NCI-H2081 treated with DMSO at 0.1 percent for 48 hours (cell line): Measurements from ENCODE around the gene DAD1.

Experiments
- DNase-seq: peaks from one replicate; lab custom pipeline; 2025; lab: John Stamatoyannopoulos, UW

DAD1 gene

DNA sequence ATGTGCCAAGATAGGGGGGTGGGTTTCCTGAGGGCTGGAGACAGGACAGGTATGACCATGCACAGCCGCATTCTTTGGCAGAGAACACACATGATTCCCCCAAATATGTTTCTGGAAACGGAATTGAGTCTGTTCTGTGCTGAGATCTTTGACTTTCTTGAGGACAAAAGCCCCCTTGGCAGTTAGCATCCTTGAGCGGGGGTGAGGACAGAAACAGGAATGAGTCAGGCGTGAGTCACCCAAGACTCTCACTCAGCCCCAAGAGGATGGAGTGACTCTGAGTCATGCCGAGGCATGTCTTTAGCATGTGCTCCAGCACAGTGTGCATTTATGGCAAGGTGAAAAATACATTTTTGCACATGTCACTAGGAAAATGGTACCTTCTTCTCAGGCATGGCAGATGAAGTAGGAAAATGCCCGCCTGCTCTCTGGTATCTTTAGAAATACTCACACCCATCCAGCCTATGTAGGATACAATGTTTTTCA is 52.1 kb downstream of the DAD1 start:
- no peak for DNase-seq

GRCh38 chr14:22535916-22536315 is 53.1 kb downstream of the DAD1 start:
- DNase-seq, result no peak

DNA sequence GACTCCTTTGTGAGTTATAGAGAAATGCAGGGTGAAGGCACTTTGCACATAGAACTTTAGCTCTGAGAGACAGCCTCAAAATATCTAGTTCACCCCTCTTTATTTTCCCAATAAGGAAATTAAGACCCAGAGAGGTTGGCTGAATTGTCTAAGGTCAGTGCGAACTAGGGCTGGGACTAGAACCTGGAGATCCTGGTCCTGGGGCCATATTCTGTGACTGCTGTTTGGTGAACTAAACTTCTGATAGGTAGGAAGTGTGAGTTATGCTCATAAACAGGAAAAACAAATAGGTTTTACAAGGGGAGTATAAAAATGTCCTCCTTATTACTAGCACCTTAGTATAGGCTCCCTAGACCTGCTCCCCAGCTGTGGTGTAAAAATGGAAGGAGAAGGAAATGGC is 53.9 kb downstream of the DAD1 start:
- DNase-seq, result no peak

DNA sequence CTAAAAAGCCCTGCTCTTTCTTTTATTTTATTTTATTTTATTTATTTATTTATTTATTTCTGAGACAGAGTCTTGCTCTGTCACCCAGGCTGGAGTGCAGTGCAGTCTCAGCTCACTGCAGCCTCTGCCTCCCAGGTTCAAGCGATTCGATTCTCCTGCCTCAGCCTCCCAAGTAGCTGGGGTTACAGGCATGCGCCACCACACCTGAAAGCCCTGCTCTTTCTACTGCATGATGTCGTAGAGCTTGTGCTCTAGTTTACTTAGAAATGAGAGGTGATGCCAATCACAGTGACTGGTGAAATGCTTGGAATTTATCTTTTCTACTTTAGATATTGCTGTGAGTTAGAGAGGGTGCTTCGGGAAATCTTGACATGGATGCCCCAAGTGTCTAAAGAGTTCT is 54.5 kb downstream of the DAD1 start:
- DNase-seq, result no peak

DNA sequence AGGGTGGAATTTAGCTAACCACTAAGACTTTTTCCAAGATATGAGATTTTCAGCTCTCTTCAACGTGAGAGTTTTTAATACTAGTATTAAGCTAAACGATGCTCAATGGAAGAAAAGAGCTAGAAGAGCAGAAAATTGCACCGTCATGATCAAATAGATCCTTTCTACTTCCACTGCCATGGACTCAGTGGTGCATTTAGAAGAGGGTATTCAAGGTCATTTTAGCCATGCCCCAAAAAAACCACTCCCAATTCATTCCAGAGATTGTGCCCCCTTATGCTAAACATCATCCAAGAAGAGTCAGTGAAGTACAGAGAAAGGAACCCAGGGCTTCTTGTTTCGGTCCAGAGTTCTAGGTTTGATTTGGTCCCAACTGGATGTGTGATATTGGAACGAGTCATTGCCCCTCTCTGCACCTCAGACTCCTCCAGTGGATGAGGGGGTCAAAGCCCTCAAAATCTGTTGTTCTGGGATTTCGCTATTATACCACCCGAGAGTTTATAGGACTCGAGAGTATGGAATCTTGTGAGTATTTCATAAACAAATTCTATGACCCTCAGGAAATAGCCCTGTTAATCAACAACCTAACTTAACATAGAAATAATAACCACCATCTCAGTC is 55.2 kb downstream of the DAD1 start:
- DNase-seq, result no peak

DNA sequence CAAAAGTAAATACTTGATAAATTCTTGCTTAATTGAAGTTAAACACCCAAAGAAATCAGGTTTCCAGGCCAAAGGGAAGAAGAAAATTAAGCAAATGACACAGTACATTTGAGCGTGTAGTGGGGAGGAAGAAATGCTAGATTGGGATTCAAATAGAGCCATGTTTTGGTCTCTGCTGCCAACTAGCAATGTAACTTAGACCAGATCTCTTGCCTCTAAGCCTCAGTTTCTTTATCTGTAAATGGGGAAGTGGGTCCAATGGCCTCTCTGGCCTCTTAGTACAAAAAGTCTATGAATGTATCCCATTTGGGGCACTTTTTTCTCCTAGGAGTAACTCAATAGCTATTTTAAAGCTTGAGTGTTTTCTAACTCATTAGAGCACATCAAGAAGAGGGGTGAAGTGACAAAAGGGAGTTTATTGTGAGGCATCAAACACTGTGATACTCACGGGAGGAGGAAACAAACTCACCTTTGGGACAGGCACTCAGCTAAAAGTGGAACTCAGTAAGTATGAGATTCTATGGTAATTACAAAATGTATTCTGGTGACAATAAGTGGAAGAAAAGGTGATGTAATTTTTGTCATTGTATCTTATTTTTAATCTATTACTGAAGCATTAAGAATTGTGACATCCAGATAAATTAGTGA is 55.8 kb downstream of the DAD1 start:
- no peak for DNase-seq

DNA sequence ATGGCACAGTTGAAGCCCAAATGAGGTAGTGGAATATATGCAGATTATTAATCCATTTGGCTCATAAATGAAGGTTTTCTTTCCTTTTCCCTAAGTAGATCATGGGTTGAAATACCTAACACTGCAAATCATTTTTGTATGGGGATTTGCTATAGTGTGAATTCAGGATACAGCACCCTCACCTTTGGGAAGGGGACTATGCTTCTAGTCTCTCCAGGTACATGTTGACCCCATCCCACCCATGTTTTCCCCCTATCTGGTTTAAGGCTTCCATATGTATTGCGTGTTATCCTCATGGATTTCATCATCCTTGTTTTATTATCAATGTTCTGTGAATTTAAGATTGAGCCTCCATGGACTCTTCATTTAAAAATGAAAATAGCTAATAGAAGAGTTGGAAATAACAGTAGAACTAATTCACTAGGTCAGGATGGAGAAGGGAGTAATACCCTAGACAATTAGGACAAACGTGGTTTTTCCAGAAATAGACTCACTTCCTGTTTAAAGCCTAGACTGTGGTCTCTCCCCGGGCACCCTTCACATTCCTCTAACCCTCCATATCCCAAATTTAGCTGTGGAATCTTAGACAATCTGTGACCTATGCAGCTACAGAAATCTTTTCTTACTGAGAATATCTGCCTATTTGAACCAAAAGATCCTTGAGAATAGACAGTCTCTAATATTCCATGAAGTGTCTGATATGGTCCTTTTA is 56.5 kb downstream of the DAD1 start:
- no peak for DNase-seq

GRCh38 chr14:22531451-22532344 is 57.3 kb downstream of the DAD1 start:
- DNase-seq, result no peak

DNA sequence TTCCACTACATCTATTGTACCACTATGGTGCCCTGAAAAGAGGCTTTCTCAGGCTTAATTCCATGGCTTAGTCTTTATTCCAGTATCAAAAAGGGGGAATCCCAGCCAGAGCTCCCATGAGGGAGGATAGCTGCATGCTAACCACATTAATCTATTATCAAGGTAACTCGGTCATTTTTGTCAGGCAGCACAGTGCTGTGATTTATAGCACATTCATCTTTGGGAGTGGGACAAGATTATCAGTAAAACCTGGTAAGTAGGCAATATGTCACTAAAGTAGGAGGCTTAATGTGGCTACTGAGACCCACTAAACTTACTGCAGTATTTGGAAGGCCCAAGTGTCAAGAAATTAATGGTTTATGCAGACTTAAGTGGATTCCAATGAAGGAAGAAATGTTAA is 58.9 kb downstream of the DAD1 start:
- DNase-seq, result no peak

DNA sequence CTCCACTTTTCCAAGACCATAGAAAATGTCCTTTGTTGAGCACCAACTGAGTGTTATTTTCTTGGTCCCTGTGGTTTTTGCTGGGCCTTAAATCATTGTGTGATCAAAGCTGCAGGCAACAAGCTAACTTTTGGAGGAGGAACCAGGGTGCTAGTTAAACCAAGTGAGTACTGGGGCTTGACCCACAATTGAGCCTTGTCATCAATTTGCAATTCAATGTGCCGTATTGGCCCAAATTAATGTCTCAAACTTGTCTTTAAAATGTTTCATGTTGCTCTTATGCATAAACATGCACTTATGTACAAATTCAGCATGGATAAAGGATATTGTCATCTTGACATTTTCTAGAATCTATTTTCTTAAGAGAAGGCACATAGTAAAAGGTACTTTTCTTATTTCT is 62.3 kb downstream of the DAD1 start:
- DNase-seq, result no peak

DNA sequence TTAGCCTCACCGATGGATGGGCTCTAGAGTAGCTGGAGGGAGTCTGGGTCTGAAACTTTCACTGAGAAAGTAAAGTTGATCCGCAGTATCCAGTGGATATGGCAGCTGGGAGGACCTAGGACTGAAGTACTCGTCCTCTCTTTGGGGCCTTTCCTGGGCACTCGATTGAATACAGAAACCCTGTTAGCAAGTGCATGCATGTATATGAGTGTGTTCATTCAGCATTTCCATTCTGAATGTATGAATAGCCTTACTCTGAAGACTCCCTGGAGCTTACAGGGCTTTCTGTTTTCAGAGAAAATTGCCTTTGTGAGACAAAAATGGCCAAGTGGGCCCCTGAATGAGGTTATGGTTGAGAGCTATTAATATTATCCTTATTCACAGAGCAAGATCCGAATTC is 62.8 kb downstream of the DAD1 start:
- DNase-seq, result no peak

DNA sequence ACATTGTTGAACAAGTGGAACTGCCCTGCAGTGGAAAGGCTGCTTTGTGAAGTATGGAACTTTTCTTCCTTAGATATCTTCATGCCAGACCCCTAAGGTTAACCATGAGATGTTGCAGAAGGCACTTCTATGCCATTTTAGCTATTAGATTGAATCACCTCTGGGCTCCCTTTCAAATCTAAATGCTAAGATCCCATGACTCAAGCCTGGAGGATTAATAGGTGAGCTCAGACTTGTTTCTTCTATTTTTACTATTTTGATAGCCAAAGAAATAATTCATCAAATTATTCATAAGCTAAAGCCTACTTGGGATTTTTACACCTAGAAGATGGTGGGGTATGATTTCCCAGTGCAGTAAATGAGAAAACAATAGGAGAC is 64.3 kb downstream of the DAD1 start:
- no peak for DNase-seq

DNA sequence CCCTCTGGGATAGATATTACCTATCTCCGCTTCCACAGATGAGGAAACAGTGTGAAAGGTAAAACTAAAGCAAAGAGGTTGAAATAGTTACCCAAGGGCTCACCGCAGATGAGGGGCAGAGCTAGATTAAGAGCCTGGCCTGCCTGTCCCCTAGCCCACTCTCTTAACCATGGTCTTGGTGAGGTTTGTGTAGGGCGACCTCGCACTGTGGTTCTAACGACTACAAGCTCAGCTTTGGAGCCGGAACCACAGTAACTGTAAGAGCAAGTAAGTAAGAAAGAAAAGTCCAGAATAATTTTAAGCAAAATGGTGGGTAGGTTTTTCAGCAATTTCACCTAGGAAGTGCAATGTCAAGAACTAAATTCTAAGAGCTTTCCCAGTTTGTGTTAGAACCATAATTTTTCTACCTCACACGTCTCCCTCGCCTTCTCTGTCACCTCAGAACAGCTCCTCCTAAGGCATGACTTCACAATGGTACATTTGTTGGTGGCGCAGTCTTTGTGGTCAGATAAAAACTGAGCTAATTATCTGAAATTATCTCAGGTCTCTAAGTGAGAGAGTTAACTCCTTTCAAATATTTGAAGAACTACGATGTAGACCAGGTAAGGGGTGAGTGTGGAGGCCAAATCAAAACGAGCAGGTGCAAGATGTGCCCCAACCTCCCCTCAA is 64.8 kb downstream of the DAD1 start:
- DNase-seq, result no peak

GRCh38 chr14:22523283-22523682 is 65.7 kb downstream of the DAD1 start:
- no peak for DNase-seq

DNA sequence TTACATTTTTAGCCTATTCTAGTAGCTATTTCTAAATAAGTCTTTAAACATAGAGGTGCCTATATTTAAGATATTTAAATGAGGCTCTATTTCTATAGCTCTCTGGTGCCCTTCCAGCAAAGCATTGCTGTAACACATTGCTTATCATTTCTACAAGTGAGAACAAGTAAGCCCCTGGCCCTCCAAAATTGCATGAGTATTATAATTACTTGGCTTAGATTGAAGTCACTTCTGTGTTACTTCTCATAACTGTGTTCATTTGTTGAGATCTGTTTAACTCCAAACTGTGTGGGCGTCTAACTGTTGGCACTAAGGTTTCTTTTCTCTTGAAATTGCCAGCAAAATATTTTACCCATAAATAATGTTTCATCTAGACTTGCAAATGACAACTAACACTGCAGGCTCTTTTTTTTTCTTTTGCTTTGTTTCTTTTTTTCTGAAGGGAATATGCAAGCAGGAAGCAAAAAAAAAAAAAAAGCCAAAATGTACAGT is 66.5 kb downstream of the DAD1 start:
- no peak for DNase-seq

GRCh38 chr14:22521449-22522239 is 67.4 kb downstream of the DAD1 start:
- DNase-seq, result no peak

- no peak for DNase-seq
Measured at GRCh38 chr14:22520796-22521195, 68.2 kb downstream of the DAD1 start.

GRCh38 chr14:22519877-22520685 is 68.9 kb downstream of the DAD1 start:
- no peak for DNase-seq

DNA sequence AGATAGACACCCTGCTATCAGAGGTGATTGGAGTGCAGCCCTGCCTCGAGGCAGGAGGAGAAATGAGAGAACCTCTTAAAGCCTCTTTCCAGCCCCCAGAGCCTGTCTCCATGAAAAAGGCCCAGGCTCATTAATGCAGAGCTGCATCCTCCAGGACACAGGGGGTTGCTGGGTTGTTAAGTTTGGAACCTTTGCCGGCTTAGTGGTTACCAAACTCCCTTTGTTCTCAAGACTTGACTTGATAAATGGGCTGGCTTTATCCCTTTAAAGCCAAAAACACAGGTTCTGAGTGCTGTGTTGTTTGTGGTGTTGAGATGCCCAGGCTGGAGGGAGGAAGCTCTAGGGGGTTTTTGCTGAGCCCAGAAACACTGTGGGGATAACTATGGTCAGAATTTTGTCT is 71.0 kb downstream of the DAD1 start:
- DNase-seq, result no peak

- no peak for DNase-seq
Measured at GRCh38 chr14:22517117-22517720, 71.8 kb downstream of the DAD1 start.
